CD4-positive, alpha-beta T cell treated with Interleukin-17A for 4 hours (primary cell): ENCODE data around the gene PGS1.

ENCODE experiments used
- DNase-seq: peaks from one replicate; pipeline ENCODE4 v3.0.0-alpha.2; 2020; ENCODE audit warnings: mixed read lengths

PGS1 gene

GRCh38 chr17:78347453-78347852 is 31.0 kb upstream of the PGS1 start:
- DNase-seq, result no peak

DNA sequence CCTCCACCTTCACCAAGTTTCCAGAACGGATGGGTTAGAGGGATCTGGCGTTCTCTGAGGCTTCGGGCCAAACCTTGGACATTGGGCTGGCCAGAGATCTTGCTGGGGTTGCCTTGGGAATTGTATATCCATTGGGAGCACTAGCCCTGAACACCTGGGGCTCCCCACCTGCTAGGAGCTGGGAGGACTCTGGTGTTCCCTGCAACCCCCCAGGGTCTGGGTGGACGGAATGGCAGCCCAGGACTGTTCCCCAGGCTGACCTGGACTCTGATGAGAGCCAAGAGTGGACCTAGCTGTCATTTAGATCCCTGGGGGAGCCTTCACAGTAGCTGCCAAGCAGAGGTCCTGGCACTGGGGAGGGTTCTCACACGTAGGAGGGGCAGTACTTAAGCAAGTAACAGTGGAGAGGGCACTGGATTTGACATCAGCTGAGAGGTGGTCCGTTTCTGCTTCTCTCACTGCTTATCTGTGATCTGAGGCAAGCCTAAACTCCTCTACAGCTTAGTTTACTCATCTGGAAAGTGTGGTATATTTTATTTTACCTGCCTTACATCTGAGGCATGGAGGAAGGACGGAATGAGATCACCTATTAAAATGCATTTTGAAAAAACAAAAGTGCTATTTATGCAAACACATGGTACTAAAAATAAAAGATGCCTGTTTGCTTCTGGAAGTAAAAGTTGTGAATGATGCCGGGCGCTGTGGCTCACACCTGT is 30.2 kb upstream of the PGS1 start:
- no peak for DNase-seq

GRCh38 chr17:78349891-78350642 is 28.4 kb upstream of the PGS1 start:
- no peak for DNase-seq

DNA sequence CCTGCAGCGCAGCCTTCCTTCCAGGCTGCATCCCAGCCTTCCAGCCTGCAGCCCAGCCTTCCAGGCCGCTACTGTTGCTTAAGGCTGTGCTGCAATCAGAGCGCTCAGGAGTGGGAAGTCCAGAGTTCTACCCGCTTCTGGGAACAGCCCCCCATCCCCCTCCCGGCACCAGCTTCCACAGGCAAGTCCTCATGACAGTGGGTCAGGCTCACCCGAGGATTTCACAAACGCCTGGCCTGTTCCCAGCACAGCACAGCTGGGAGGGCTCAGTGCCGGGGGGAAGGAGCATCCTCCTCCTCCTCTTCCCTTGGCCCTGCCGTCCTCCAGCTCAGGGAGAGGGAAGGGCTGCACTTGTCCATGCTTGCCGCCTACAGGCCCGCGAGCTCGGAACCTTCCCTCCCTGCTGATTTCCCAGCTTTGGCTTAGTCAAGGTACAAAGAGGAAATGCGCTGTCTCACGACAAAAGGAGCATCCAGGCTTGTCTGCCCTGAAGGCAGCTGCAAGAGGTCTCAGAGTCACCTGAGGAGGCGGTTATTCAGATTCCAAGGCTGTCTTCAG is 26.9 kb upstream of the PGS1 start:
- no peak for DNase-seq

- DNase-seq, result no peak
These were observed 24.6 kb upstream of the PGS1 start for GRCh38 chr17:78353834-78354233.

DNA sequence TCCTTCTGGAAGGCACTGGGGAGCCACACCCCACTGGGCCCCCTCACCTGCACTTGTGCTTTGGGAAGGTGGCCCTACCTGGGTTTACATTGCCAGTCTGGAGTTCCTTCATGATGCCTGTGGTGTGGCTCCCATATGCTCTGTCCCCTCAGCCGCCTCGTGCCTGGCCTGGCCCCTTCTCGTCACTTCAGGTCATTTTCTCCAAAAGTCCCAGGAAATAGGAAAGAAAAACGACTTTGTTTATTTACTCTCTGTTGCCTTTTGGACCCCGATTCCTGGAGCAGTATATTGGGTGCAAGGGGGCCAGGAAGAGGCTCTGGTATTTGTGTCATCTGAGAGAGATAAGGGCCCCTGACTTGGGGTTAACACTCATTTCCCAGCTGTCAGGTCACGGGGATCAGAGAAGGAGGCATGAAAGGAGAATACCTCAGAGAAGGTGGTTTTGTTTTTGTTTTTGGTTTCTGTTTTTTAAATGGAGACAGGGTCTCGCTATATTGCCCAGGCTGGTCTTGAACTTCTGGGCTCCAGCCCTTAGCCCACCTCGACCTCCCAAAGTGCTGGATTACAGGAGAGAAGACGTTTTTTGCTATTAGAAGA is 23.3 kb upstream of the PGS1 start:
- DNase-seq, result no peak

GRCh38 chr17:78355701-78356100 is 22.7 kb upstream of the PGS1 start:
- no peak for DNase-seq

DNA sequence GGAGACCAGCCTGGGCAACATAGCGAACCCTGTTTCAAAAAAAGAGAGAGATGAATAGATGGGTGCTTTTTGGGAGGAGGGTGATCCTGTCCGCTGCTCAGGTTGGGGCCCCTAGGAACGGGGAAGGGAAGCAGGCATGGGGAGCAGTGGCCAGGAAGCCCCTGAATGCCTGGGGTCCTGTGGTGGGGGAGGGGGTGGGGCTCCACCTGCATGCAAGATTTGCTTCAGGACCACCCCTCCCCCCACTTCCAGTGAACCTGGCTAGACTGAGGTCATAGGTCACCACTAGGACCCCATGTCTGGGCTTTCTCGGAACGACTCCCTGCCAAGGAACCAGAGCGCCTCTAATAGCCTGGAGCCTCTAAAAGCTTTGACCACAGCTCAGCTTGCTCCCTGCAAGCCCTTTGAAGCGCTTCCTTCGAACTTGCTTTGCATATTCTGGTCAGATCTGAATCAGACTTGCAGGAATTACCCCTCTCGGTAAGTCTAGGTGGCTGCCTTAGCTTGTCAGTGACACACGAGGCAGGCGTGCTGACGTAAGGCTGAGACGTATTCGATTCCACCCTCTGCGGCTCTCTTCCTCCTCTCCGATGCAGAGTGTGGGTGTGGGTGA is 22.2 kb upstream of the PGS1 start:
- peak; percentile 89 for DNase-seq

DNA sequence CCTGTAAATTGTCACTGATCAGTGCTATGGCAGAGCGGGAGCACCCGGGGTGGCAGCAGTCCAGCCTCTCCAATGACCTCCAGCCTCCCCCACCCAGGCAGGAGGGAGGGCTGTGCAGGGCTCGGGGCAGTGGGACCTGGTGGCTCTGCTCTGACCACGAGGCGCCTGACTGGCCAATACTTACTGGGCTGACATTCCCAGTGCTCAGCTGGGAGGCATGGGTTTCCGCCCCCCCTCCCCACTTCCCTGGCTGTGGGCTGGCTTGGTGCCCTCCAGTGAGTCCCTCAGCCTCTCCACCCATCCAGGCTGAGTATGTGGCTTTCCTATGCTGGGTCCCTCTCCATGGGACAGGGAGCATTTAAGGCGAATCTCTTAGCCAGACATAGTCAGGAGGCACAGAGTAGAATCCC is 21.3 kb upstream of the PGS1 start:
- no peak for DNase-seq

DNA sequence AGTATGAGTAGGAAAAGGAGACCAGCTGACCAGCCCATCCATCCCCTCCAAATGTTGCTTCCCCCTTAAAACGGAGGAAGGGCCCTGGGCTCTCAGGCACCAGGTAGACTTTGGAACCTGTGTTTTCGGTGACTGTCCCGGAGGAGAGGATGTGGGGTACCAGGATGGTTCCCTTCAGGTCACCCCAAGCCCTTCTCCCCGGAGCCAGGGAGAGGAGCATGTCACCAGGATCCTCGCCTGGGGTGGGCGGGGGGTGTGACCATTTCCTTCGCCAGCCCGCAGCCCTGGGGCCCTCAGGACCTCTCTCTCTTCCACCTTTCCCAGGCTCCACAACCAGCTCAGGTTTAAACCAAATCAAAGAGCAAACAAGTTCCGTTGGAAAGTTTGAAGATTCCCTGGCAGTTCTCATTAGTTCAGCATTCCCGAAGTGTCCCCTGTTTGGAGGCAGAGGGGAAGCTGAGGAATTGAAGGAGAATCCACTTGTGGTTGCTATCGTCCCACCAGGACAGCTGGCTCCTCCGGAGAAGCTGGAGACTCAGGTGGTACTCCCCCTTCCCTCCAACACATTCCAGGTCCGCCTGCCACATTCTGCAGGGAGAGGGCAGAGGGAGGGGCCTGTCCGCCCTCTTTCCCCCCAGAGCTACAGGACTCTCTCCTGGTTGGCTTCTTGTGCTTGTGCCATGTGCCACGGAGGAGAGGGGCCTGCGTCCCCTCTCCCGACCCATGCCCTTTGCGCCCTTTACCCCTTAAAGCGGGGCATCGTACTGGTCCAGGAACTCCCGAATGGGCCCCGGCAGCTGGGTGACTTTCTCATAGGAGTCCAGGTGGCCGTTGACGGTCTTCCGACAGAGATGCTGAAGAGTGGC is 20.5 kb upstream of the PGS1 start:
- no peak for DNase-seq

DNA sequence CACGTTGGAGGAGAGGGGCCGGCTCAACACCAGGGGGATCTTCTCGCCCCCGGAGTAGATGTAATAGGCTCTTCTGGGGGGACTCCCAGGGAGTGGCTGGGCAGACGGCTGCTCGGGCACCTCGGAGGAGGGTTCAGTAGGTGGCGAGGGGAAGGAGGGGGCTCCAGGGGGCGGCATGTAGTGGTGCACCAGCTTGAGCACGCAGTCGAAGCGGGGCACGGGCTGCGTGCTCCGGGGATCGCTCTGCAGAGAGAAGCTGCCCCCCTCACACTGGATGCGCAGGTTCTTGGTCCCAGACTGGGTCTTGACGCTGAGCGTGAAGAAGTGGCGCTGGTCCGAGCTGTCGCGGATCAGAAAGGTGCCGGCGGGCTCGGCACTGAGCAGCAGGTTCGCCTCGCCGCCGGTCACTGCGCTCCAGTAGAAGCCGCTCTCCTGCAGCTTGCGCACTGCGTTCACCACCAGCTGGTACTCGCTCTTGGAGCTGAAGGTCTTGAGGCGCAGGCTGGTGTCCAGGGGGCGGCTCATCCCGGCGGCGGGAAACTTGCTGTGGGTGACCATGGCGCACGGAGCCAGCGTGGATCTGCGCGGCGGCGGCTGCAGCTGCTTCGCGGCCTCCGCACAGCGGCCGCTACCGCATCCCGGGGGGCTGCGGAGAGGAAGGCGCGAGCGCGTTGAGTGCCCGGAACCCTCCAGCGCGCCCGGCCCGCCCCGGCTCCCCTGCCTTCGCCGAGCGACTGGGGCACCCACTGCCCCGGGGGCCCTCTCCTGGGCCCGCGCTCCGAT is 19.7 kb upstream of the PGS1 start:
- DNase-seq, result peak; percentile 43

DNA sequence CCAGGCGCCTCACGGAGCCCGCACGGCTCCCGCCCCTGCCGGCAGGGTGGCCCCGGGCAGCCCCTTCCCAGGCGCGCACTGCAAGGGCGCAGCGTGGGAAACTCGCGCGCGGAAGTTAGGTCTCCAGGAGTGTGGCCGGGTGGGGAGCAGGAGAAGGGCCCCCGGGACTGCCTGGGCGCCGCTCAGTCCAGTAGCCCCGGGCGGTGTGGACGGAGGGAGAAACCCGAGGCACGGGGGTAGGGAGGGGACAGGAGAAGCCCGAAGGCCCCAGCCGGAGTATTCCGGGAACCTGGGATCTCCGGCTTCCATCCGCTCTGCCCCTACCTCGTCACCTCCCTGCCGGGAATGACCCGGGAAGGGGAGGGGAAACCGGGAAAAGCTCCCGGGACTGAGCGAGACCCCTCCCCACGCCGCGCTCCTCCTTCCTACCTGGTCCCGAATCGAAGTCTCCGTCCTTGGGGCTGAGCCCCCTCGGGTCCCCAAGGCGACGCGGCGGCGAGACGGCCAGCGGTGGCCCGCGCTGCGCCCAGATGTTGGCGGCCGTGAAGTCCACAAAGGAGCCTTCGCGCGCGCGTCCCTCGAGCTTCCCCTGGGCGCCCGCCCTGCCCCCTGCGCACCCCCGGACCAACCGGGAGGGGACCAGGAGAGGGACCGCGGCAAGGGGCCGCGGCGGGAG is 19.0 kb upstream of the PGS1 start:
- peak; percentile 50 for DNase-seq

GRCh38 chr17:78359997-78360370 is 18.5 kb upstream of the PGS1 start, which contains the start of gene SOCS3:
TSS of gene SOCS3 (minus strand) at chr17:78360077. CDS start at chr17:78359095, 982 bp downstream.
- DNase-seq, result peak; percentile 96

DNA sequence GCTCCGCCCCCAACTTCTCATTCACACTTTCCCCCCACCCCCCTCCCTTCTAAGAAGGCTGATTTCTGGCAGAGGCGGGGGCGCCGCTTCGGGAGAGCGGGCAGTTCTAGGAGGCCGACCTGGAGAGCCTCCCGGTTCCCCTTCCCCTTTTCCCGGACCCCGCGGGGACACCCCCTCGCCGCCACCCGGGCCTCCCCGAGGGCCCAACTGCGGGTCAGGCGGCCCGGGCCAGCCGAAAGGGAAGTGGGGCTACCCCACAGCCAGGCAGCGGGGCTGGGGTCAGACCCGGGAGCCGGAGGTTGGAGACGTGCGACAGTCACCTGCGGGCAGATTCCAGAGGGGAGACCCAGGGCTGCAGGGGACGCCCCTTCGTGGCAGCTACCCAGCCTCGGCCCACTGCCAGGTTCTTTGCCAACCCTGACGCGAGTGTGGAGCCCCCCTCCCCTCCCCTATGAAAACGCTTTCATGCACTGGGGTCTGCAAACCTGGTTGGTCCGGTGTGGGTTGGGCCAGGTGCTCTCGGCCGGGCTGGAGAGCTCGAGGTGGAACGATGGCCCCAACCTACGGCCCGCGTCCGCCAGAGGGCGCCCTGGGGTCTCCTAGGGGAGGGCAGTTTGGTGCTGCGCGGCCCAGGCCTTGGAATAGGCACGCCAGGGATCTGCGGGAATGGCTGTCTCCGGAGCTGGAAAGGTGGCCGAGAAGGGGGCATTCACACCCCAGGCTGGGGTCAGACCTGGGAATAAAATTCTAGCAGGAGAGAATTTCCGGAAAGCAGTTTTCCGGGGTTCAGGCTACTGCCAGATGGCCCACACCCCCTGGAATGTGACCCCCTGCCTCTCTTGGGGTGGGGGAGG is 17.9 kb upstream of the PGS1 start:
- peak; percentile 95 for DNase-seq

DNA sequence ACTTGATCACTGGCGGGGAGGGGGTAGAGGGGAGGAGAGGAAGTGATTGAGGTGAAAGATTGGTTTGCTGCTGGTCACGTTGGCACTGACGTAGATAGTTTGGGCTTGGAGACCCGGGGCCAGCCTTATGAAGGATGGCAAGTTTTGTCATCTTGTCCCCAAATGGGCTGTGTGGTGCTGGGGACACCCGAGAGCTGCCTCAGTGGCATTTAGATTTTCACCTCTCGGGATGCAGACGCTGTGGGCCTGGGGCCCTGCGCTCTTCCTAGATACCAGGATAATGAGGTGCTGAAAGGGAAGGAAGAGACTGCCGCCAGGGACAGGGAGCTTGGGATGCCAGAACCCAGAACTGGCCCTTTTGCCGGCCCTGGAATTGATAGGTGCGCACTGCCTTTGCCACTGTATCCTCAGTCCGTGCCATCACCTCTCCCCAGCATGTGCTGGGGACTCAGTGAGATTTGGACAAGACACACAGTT is 17.2 kb upstream of the PGS1 start:
- DNase-seq, result no peak

DNA sequence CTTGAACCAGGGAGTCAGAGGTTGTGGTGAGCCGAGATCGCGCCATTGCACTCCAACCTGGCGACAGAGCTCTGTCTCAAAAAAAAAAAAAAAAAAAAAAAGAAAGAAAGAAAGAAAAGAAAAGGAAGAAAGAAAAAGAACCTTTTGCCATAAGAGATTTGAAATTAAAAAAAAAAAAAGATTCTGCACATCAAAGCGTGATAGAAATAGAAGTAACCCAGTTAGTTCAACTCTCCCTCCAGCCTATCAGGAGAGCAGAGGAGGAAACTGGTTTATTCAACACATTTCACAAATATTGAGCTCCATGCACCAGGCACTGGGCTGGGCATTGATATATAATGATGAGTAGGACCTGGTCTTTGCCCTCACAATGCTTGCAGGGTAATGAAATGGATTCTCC is 16.2 kb upstream of the PGS1 start:
- no peak for DNase-seq

DNA sequence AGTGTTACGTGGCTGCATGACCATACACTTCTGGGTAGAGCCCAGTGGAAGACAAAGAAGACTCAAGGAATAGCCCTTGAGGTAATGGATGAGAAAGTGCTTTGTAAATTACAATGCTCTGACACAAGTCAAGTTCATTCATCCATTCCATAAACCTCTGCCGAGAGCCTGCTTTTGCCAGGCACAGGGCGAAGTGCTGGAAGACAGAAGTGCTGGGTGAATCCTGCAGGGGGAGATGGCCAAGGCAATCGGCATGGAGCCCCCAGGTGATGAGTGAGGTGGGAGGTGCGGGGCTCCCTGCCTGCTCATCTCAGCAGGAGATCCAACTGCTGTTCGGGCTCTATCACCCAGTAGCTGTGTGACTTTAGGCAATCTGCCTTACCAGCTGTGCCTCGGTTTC is 15.8 kb upstream of the PGS1 start:
- no peak for DNase-seq

GRCh38 chr17:78364436-78365281 is 13.8 kb upstream of the PGS1 start:
- no peak for DNase-seq
